SK-N-SH treated with all-trans-retinoic acid at 6 μM for 48 hours (cell line): ENCODE data around the gene PCDHGA5.
"Not testable (repeated sequence)": the region's sequence is repeated elsewhere in the genome, so short reads cannot be mapped to it uniquely, and the experiment has no call there.

Experiments
- ATAC-seq: fragments of 200-7000 bp; cut with Tn5 transposase; 3 replicates; pipeline ENCODE4 v1.9.1; 2020; ENCODE audit warnings: mild to moderate bottlenecking, moderate library complexity
- ARNTL ChIP-seq: fragments of 450-650 bp; formaldehyde crosslinking; IDR thresholded peaks from 2 replicates; pipeline ENCODE4 v1.5.0; 2020; ENCODE audit warnings: low read depth, mild to moderate bottlenecking, moderate library complexity, borderline replicate concordance
- BACH2 ChIP-seq: fragments of 250-450 bp; sonication (Bioruptor Pico); IDR thresholded peaks from 2 replicates; pipeline ENCODE4 v1.9.0; 2021; ENCODE audit warnings: mild to moderate bottlenecking, borderline replicate concordance
- CSDC2 ChIP-seq: fragments of 250-450 bp; sonication (Bioruptor Pico); IDR thresholded peaks from 2 replicates; pipeline ENCODE4 v1.5.0; 2020; ENCODE audit warnings: mild to moderate bottlenecking, moderate library complexity
- ESRRG ChIP-seq: fragments of 250-450 bp; sonication (Bioruptor Pico); IDR thresholded peaks from 2 replicates; pipeline ENCODE4 v1.6.1; 2021; ENCODE audit warnings: mild to moderate bottlenecking
- GLIS3 ChIP-seq: fragments of 250-450 bp; sonication (Bioruptor Pico); IDR thresholded peaks from 2 replicates; pipeline ENCODE4 v1.5.0; 2020; ENCODE audit warnings: mild to moderate bottlenecking, moderate library complexity
- ISL1 ChIP-seq: fragments of 250-450 bp; sonication (Bioruptor Pico); IDR thresholded peaks from 2 replicates; pipeline ENCODE4 v2.1.2; 2022; ENCODE audit warnings: mild to moderate bottlenecking, moderate library complexity
- OSR1 ChIP-seq: fragments of 250-450 bp; sonication (Bioruptor Pico); IDR thresholded peaks from 2 replicates; pipeline ENCODE4 v1.8.0; 2022; ENCODE audit warnings: moderate library complexity, mild to moderate bottlenecking, inconsistent platforms
- PPARA ChIP-seq: fragments of 250-450 bp; sonication (Bioruptor Pico); IDR thresholded peaks from 2 replicates; pipeline ENCODE4 v1.5.0; 2020; ENCODE audit warnings: mild to moderate bottlenecking, borderline replicate concordance
- RARB ChIP-seq: fragments of 250-450 bp; sonication (Bioruptor Pico); IDR thresholded peaks from 2 replicates; pipeline ENCODE4 v1.8.0; 2021; ENCODE audit warnings: mild to moderate bottlenecking, moderate library complexity
- SNAI2 ChIP-seq: fragments of 250-450 bp; sonication (Bioruptor Pico); IDR thresholded peaks from 2 replicates; pipeline ENCODE4 v1.5.0; 2020; ENCODE audit warnings: mild to moderate bottlenecking, moderate library complexity
- TCF4 ChIP-seq: fragments of 250-450 bp; sonication (Bioruptor Pico); IDR thresholded peaks from 2 replicates; pipeline ENCODE4 v1.8.0; 2021; ENCODE audit warnings: mild to moderate bottlenecking, moderate library complexity, borderline replicate concordance
- TOX ChIP-seq: fragments of 250-450 bp; sonication (Bioruptor Pico); IDR thresholded peaks from 2 replicates; pipeline ENCODE4 v1.8.0; 2021; ENCODE audit warnings: mild to moderate bottlenecking, moderate library complexity, borderline replicate concordance
- ZC3H10 ChIP-seq: fragments of 250-450 bp; sonication (Bioruptor Pico); IDR thresholded peaks from 2 replicates; pipeline ENCODE4 v1.5.1; 2021; ENCODE audit warnings: mild to moderate bottlenecking, moderate library complexity
- ZFP3 ChIP-seq: fragments of 250-450 bp; sonication (Bioruptor Pico); IDR thresholded peaks from 2 replicates; pipeline ENCODE4 v1.5.0; 2020; ENCODE audit warnings: mild to moderate bottlenecking, moderate library complexity
- ZFP30 ChIP-seq: fragments of 450-650 bp; formaldehyde crosslinking; IDR thresholded peaks from 2 replicates; pipeline ENCODE4 v1.5.0; 2022; ENCODE audit warnings: mild to moderate bottlenecking, moderate library complexity
- ZNF565 ChIP-seq: fragments of 450-650 bp; formaldehyde crosslinking; conservative IDR thresholded peaks from 2 replicates; pipeline ENCODE4 v1.5.0; 2020; ENCODE audit warnings: low read depth, mild to moderate bottlenecking, moderate library complexity
- ZNF70 ChIP-seq: fragments of 450-650 bp; formaldehyde crosslinking; IDR thresholded peaks from 2 replicates; pipeline ENCODE4 v1.5.0; 2020; ENCODE audit warnings: mild to moderate bottlenecking, moderate library complexity
- ZNF8 ChIP-seq: fragments of 450-650 bp; formaldehyde crosslinking; IDR thresholded peaks from 2 replicates; pipeline ENCODE4 v1.5.0; 2020; ENCODE audit warnings: mild to moderate bottlenecking, moderate library complexity
- TF ChIP-seq, protein P1 (sequence below): fragments of 250-450 bp; sonication (Bioruptor Pico); IDR thresholded peaks from 2 replicates; pipeline ENCODE4 v1.5.1; 2021; ENCODE audit warnings: mild to moderate bottlenecking, moderate library complexity
- TF ChIP-seq, protein P2 (sequence below): fragments of 250-450 bp; sonication (Bioruptor Pico); IDR thresholded peaks from 2 replicates; pipeline ENCODE4 v1.8.0; 2021; ENCODE audit warnings: low read depth, mild to moderate bottlenecking, moderate library complexity, borderline replicate concordance
- TF ChIP-seq, protein P3 (sequence below): fragments of 250-450 bp; sonication (Bioruptor Pico); IDR thresholded peaks from 2 replicates; pipeline ENCODE4 v1.8.0; 2020; ENCODE audit warnings: mild to moderate bottlenecking, moderate library complexity, borderline replicate concordance
- TF ChIP-seq, protein P4 (sequence below): fragments of 250-450 bp; sonication (Bioruptor Pico); IDR thresholded peaks from 2 replicates; pipeline ENCODE4 v1.5.1; 2020; ENCODE audit warnings: low read depth, mild to moderate bottlenecking, moderate library complexity

PCDHGA5 gene

DNA sequence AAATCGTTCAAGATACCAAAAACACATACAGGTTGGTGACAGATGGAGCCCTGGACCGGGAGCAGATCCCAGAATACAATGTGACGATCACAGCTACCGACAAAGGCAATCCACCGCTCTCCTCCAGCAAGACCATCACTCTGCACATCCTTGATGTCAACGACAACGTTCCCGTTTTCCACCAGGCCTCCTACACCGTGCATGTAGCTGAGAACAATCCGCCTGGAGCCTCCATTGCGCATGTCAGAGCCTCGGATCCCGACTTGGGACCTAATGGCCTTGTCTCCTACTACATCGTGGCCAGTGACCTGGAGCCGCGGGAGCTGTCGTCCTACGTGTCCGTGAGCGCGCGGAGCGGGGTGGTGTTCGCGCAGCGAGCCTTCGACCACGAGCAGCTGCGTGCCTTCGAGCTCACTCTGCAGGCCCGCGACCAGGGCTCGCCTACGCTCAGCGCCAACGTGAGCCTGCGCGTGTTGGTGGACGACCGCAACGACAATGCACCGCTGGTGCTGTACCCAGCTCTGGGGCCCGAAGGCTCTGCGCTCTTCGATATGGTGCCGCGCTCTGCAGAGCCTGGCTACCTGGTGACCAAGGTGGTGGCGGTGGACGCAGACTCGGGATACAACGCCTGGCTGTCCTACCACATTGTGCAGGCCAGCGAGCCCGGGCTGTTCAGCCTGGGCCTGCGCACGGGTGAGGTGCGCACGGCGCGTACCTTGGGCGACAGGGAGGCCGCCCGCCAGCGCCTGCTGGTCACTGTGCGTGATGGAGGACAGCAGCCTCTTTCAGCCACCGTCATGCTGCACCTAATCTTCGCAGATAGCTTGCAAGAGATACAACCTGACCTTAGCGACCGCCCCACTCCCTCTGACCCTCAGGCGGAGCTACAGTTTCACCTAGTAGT lies 7.9 kb downstream of the PCDHGA5 start:
- no peak for ATAC-seq
- no peak for TF ChIP-seq PPARA (CRISPR knock-in tag)
- no peak for TF ChIP-seq BACH2 (CRISPR knock-in tag)
- TF ChIP-seq GLIS3 (CRISPR knock-in tag): no peak
- no peak for TF ChIP-seq CSDC2 (CRISPR knock-in tag)
- TF ChIP-seq, protein P1, sequence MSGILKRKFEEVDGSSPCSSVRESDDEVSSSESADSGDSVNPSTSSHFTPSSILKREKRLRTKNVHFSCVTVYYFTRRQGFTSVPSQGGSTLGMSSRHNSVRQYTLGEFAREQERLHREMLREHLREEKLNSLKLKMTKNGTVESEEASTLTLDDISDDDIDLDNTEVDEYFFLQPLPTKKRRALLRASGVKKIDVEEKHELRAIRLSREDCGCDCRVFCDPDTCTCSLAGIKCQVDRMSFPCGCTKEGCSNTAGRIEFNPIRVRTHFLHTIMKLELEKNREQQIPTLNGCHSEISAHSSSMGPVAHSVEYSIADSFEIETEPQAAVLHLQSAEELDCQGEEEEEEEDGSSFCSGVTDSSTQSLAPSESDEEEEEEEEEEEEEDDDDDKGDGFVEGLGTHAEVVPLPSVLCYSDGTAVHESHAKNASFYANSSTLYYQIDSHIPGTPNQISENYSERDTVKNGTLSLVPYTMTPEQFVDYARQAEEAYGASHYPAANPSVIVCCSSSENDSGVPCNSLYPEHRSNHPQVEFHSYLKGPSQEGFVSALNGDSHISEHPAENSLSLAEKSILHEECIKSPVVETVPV (CRISPR knock-in tag): no peak
- TF ChIP-seq ZC3H10 (CRISPR knock-in tag): no peak
- no peak for TF ChIP-seq OSR1 (CRISPR knock-in tag)
- TF ChIP-seq ZNF565 (CRISPR knock-in tag): no peak
- no peak for TF ChIP-seq ZNF70 (CRISPR knock-in tag)
- TF ChIP-seq RARB (CRISPR knock-in tag): no peak
- no peak for TF ChIP-seq ESRRG

DNA sequence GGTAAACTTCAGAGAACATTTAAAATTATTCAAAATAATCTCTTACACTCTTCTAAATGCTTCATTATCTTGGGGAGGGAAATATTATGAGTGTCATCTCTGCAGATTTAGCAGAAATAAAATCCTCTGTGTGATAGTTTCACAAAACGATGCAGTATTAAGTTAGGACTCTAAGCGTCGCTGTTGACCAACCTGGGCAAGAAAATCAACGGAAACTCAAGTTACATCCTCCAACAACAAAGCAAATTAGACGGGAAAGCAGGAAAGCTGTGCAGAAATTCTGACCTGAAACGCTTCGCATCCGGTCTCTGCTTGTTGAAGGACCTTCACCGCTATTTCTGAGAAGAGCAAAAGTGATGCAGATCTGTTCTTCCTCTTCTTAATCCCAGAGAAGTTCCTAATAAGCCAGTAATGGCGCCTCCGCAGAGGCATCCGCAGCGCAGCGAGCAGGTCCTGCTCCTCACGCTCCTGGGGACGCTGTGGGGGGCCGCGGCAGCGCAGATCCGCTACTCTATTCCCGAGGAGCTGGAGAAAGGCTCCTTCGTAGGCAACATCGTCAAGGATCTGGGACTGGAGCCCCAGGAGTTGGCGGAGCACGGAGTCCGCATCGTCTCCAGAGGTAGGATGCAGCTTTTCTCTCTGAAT lies 9.8 kb downstream of the PCDHGA5 start, which contains the start of gene PCDHGA6:
PCDHGA6 (plus strand) TSS at position 219 of the 645 bp plus-strand sequence; CDS start at position 412, 193 bp downstream.
- no peak for ATAC-seq
- TF ChIP-seq CSDC2 (CRISPR knock-in tag): no peak
- TF ChIP-seq, all 23 proteins: peak for 0

DNA sequence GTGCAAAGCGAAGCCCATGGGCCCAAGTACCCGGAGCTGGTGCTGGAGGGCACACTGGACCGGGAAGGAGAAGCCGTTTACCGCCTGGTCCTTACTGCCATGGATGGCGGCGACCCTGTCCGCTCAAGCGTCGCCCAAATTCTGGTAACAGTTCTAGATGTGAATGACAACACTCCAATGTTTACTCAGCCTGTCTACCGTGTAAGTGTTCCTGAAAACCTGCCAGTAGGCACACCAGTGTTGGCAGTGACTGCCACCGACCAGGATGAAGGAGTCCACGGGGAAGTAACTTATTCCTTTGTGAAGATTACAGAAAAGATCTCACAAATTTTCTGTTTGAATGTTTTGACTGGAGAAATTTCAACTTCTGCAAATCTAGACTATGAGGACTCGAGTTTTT lies 10.7 kb downstream of the PCDHGA5 start:
- TF ChIP-seq TCF4 (CRISPR knock-in tag): no peak
- TF ChIP-seq, protein P2, sequence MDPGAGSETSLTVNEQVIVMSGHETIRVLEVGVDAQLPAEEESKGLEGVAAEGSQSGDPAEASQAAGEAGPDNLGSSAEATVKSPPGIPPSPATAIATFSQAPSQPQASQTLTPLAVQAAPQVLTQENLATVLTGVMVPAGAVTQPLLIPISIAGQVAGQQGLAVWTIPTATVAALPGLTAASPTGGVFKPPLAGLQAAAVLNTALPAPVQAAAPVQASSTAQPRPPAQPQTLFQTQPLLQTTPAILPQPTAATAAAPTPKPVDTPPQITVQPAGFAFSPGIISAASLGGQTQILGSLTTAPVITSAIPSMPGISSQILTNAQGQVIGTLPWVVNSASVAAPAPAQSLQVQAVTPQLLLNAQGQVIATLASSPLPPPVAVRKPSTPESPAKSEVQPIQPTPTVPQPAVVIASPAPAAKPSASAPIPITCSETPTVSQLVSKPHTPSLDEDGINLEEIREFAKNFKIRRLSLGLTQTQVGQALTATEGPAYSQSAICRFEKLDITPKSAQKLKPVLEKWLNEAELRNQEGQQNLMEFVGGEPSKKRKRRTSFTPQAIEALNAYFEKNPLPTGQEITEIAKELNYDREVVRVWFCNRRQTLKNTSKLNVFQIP (CRISPR knock-in tag): no peak
- TF ChIP-seq GLIS3 (CRISPR knock-in tag): no peak
- TF ChIP-seq, all 23 proteins: peak for 0
- ATAC-seq: no peak

DNA sequence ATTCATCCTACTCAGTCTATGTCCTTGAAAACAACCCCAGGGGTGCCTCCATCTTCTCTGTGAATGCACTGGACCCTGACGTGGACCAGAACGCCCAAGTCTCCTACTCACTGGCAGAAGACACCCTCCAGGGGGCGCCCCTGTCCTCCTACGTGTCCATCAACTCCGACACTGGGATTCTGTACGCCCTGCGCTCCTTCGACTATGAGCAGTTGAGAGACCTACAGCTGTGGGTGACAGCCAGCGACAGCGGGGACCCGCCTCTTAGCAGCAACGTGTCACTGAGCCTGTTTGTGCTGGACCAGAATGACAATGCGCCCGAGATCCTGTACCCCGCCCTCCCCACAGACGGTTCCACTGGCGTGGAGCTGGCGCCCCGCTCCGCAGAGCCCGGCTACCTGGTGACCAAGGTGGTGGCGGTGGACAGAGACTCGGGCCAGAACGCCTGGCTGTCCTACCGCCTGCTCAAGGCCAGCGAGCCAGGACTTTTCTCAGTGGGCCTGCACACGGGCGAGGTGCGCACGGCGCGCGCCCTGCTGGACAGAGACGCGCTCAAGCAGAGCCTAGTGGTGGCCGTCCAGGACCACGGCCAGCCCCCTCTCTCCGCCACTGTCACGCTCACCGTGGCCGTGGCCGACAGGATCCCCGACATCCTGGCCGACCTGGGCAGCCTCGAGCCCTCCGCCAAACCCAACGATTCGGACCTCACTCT lies 11.6 kb downstream of the PCDHGA5 start:
- not testable (repeated sequence) for ATAC-seq

DNA sequence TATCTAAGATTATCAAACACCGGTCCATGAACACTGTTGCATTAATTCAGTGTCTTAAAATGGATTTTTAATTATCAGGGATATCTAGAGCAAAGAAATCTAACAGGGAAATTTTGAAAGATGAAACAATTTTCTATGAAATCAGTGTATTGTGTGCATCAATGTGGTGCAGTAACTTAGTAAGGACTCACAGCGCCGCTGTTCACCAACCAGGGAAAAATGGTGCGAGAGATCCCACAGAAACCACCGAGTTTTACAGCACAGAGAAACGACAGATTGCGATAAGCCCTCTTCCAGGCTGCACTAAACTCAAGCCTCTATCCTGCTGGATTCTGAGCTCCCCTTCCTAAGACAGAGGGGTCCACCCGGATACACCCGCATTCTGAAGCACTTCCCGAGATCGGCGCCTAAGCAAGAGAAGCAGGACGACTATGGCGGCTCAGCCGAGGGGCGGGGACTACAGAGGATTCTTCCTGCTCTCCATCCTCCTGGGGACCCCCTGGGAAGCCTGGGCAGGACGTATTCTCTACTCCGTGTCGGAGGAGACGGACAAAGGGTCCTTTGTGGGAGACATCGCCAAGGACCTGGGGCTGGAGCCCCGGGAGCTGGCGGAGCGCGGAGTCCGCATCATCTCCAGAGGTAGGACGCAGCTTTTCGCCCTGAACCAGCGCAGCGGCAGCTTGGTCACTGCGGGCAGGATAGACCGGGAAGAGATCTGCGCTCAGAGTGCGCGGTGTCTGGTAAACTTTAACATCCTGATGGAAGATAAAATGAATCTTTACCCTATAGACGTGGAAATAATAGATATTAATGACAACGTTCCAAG lies 18.7 kb downstream of the PCDHGA5 start, which contains the start of gene PCDHGA7:
PCDHGA7 (plus strand) TSS at position 274 of the 826 bp plus-strand sequence; CDS start at position 432, 158 bp downstream.
- TF ChIP-seq ARNTL (CRISPR knock-in tag) (no peak), ZNF8 (CRISPR knock-in tag) (no peak), TCF4 (CRISPR knock-in tag) (no peak), ZFP30 (CRISPR knock-in tag) (no peak), ZNF70 (CRISPR knock-in tag) (no peak), OSR1 (CRISPR knock-in tag) (no peak), ISL1 (CRISPR knock-in tag) (no peak), ZFP3 (CRISPR knock-in tag) (no peak), ZC3H10 (CRISPR knock-in tag) (no peak), ZNF565 (CRISPR knock-in tag) (no peak), TOX (CRISPR knock-in tag) (no peak), SNAI2 (no peak), CSDC2 (CRISPR knock-in tag) (no peak), BACH2 (CRISPR knock-in tag) (no peak), GLIS3 (CRISPR knock-in tag) (no peak)
- TF ChIP-seq, protein P1 (CRISPR knock-in tag): no peak
- TF ChIP-seq, protein P3, sequence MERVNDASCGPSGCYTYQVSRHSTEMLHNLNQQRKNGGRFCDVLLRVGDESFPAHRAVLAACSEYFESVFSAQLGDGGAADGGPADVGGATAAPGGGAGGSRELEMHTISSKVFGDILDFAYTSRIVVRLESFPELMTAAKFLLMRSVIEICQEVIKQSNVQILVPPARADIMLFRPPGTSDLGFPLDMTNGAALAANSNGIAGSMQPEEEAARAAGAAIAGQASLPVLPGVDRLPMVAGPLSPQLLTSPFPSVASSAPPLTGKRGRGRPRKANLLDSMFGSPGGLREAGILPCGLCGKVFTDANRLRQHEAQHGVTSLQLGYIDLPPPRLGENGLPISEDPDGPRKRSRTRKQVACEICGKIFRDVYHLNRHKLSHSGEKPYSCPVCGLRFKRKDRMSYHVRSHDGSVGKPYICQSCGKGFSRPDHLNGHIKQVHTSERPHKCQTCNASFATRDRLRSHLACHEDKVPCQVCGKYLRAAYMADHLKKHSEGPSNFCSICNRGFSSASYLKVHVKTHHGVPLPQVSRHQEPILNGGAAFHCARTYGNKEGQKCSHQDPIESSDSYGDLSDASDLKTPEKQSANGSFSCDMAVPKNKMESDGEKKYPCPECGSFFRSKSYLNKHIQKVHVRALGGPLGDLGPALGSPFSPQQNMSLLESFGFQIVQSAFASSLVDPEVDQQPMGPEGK (CRISPR knock-in tag): no peak
- TF ChIP-seq, protein P4, sequence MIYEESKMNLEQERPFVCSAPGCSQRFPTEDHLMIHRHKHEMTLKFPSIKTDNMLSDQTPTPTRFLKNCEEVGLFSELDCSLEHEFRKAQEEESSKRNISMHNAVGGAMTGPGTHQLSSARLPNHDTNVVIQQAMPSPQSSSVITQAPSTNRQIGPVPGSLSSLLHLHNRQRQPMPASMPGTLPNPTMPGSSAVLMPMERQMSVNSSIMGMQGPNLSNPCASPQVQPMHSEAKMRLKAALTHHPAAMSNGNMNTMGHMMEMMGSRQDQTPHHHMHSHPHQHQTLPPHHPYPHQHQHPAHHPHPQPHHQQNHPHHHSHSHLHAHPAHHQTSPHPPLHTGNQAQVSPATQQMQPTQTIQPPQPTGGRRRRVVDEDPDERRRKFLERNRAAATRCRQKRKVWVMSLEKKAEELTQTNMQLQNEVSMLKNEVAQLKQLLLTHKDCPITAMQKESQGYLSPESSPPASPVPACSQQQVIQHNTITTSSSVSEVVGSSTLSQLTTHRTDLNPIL (CRISPR knock-in tag): no peak
- ATAC-seq: peak; percentile 97
